Chondrocyte (in vitro differentiated cells): Measurements from ENCODE around the gene NAMPT. TPM values are rescaled to one million over a fixed set of nuclear protein-coding genes. Genes with fewer than 3 reads are reported as not detected.

Source experiments
- DNase-seq: peaks from one replicate; pipeline ENCODE4 v3.0.0; 2021; ENCODE audit warnings: mixed read lengths, low spot score
- H3K27ac Mint-ChIP-seq: one replicate; pipeline ENCODE4 v1.8.0; 2021; ENCODE audit warnings: mild to moderate bottlenecking, moderate library complexity, mixed read lengths; ENCODE audit not compliant: unreplicated experiment
- H3K27me3 Mint-ChIP-seq: 2 replicates; pipeline ENCODE4 v1.8.0; 2021; ENCODE audit warnings: low read depth, mixed read lengths
- H3K36me3 Mint-ChIP-seq: 2 replicates; pipeline ENCODE4 v1.8.0; 2021; ENCODE audit warnings: low read depth, mixed read lengths
- H3K4me1 Mint-ChIP-seq: 2 replicates; pipeline ENCODE4 v1.8.0; 2021; ENCODE audit warnings: low read depth, mild to moderate bottlenecking, mixed read lengths
- H3K4me3 Mint-ChIP-seq: one replicate; pipeline ENCODE4 v1.8.0; 2021; ENCODE audit warnings: mild to moderate bottlenecking, moderate library complexity, mixed read lengths; ENCODE audit not compliant: unreplicated experiment
- H3K9me3 Mint-ChIP-seq: 2 replicates; pipeline ENCODE4 v1.8.0; 2021; ENCODE audit warnings: low read depth, mixed read lengths
- total RNA-seq: library from RNA; stranded (reverse); gene quantifications from 3 replicates; pipeline ENCODE4 v1.2.1, GENCODE V29; 2021
- TF ChIP-seq, protein P1 (sequence below): fragments of 200-600 bp; sonication (generic); IDR thresholded peaks from 2 replicates; pipeline ENCODE4 v1.5.0; 2021; ENCODE audit warnings: antibody characterized with exemption, mild to moderate bottlenecking, moderate library complexity

NAMPT gene
- total RNA-seq, 1 donor from 2014 or later = 27.5 TPM

DNA sequence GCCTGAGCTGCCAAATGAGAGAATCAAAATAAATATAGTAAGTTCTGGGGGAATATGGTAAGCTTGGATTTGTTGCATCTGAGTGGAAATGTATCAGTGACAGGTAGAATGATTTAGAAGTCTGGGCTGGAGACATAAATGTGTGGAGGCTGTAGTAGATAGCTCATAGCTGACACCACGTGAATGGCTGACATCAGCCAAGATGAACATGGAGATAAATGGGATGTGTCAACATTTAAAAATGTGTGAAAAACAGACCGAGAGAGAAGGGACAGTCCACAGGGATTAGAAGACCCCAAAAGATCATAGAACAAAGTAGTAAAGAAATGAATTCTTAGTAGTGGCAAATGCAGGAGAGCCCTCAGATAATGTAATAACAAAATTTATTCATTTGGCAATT, 40.9 kb downstream of the NAMPT start:
- no peaks in the 10 kb centered on the region for H3K27me3 Mint-ChIP-seq
- DNase-seq = no peak
- H3K4me1 Mint-ChIP-seq = peaks cover 4% of the 10 kb centered on the region
- H3K27ac Mint-ChIP-seq = no peak overlapping the region
- TF ChIP-seq, protein P1, sequence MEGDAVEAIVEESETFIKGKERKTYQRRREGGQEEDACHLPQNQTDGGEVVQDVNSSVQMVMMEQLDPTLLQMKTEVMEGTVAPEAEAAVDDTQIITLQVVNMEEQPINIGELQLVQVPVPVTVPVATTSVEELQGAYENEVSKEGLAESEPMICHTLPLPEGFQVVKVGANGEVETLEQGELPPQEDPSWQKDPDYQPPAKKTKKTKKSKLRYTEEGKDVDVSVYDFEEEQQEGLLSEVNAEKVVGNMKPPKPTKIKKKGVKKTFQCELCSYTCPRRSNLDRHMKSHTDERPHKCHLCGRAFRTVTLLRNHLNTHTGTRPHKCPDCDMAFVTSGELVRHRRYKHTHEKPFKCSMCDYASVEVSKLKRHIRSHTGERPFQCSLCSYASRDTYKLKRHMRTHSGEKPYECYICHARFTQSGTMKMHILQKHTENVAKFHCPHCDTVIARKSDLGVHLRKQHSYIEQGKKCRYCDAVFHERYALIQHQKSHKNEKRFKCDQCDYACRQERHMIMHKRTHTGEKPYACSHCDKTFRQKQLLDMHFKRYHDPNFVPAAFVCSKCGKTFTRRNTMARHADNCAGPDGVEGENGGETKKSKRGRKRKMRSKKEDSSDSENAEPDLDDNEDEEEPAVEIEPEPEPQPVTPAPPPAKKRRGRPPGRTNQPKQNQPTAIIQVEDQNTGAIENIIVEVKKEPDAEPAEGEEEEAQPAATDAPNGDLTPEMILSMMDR = no peak
- peaks cover 17% of the 10 kb centered on the region for H3K36me3 Mint-ChIP-seq
- H3K4me3 Mint-ChIP-seq = no peak overlapping the region
- peaks cover 16% of the 10 kb centered on the region for H3K9me3 Mint-ChIP-seq

DNA sequence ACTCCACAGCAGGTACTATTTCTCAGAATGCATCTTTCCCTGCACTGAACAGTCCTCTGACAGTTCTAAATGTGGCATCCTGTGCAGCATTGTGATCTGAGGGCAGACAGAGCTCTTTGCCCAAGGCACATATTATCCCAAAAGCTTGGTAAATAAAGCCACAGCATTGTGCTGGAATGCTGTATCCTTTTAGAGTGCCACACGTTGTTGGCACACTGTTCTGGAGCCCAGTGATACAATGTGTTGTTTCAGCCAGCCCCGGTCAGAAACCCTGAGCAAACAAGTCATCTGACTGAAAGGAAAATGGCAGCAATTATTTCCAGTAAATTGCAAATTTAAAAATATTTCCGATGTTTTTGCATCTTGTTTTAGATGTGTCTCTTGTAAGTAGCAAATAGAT, 45.4 kb downstream of the NAMPT start:
- peaks cover 6% of the 10 kb centered on the region for H3K9me3 Mint-ChIP-seq
- TF ChIP-seq, protein P1 = no peak
- no peak overlapping the region for H3K4me3 Mint-ChIP-seq

DNA sequence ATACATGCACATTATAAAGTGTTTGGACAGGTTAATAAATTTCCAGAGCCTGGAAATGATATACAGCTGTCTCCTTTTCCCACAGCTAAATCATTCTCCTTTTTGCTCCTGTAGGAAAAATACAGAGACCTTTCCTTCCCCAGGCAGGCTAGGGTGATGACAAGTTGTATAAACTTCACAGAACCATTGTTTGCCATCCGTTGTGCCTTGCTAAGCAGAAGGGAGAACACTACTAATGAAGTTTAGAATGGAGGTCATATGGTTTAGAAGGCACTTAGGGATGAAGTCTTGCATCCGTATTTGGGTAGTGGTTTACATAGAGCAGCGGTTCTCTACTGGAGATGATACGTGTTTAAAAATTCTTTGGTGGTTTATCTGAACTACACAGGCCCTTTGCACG, 46.0 kb downstream of the NAMPT start:
- no peaks in the 10 kb centered on the region for H3K36me3 Mint-ChIP-seq
- no peak overlapping the region for H3K27ac Mint-ChIP-seq
- TF ChIP-seq, protein P1 = no peak
- no peaks in the 10 kb centered on the region for H3K27me3 Mint-ChIP-seq
- no peak overlapping the region for H3K4me3 Mint-ChIP-seq
- peaks cover under 1% of the 10 kb centered on the region for H3K9me3 Mint-ChIP-seq
- no peak for DNase-seq
- H3K4me1 Mint-ChIP-seq = peaks cover 9% of the 10 kb centered on the region

More for the DNA sequence above, 45.4 kb downstream of the NAMPT start:
- Mint-ChIP-seq H3K27ac (no peak overlapping the region), H3K27me3 (no peaks in the 10 kb centered on the region), H3K36me3 (peaks cover 3% of the 10 kb centered on the region), H3K4me1 (peaks cover 9% of the 10 kb centered on the region)
- no peak for DNase-seq

DNA sequence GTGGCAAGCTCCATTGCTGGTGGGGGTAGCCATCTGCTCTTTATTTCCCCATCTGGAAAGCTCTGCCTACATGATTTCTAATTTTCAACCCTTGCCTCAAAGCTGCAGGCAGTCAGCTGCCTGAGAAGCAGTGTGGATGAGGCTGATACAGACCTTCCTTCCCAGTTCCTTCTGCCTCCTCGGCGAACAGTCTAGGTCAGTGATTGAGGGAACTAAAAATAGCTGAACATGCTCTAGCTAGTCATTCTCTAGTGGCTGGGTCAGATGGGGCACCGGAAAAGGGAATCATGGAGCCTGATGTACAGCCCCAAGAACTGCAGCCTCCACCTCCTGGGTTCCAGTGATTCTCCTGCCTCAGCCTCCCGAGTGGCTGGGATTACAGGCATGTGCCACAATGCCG, 48.7 kb downstream of the NAMPT start:
- H3K9me3 Mint-ChIP-seq = peaks cover 5% of the 10 kb centered on the region
- H3K4me1 Mint-ChIP-seq = peaks cover 17% of the 10 kb centered on the region
- H3K36me3 Mint-ChIP-seq = no peaks in the 10 kb centered on the region
- TF ChIP-seq, protein P1 = no peak
- DNase-seq = no peak
- H3K4me3 Mint-ChIP-seq = no peak overlapping the region
- H3K27me3 Mint-ChIP-seq = no peaks in the 10 kb centered on the region
- no peak overlapping the region for H3K27ac Mint-ChIP-seq

DNA sequence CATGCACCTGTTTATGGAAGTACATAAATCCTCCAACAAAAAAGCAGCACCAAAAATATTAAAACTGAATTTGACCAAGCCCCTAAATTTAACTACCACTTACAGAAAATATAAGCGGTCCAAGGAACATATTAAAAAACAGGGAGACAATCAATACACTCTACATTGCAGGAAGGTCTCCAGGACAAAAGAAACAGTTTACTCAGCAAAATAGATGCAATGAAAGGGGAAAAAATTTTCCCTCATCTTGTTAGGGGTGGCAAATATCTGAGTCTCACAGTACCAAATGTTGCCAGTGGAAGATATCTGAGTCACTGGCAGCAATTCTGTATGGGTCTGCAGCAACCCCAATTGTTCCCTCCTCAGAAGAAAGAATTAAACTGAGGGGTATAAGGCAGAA, 50.4 kb downstream of the NAMPT start:
- no peak for DNase-seq
- Mint-ChIP-seq H3K4me3 (no peak overlapping the region), H3K27me3 (no peaks in the 10 kb centered on the region), H3K4me1 (peaks cover 17% of the 10 kb centered on the region), H3K9me3 (peaks cover 5% of the 10 kb centered on the region), H3K36me3 (no peaks in the 10 kb centered on the region), H3K27ac (no peak overlapping the region)
- TF ChIP-seq, protein P1 = no peak
